ENCODE data around the gene NEK11.

GRCh38 chr3:131284302-131284701 is 257.6 kb downstream of the NEK11 start:
- TF ChIP-seq, protein P1, sequence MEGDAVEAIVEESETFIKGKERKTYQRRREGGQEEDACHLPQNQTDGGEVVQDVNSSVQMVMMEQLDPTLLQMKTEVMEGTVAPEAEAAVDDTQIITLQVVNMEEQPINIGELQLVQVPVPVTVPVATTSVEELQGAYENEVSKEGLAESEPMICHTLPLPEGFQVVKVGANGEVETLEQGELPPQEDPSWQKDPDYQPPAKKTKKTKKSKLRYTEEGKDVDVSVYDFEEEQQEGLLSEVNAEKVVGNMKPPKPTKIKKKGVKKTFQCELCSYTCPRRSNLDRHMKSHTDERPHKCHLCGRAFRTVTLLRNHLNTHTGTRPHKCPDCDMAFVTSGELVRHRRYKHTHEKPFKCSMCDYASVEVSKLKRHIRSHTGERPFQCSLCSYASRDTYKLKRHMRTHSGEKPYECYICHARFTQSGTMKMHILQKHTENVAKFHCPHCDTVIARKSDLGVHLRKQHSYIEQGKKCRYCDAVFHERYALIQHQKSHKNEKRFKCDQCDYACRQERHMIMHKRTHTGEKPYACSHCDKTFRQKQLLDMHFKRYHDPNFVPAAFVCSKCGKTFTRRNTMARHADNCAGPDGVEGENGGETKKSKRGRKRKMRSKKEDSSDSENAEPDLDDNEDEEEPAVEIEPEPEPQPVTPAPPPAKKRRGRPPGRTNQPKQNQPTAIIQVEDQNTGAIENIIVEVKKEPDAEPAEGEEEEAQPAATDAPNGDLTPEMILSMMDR (IDR thresholded peaks at IDR 0.05; ENCODE audit: borderline replicate concordance, extremely low read depth, low read length, poor library complexity, severe bottlenecking) = no peak
- TF ChIP-seq EZH2 (IDR thresholded peaks at IDR 0.05; ENCODE audit: borderline replicate concordance, low read depth, low read length, severe bottlenecking) = no peak

Measured in DND-41 (cell line).